Measurements from ENCODE around the gene SEMA6A. TPM values are rescaled to one million over a fixed set of nuclear protein-coding genes. Genes with fewer than 3 reads are reported as not detected.

The SEMA6A gene
- total RNA-seq, 1 experiment from 2014 or later = 18.3 TPM

- no peak for DNase-seq
- intact Hi-C loops (cut with micrococcal nuclease; ENCODE audit: unreplicated experiment) = loop anchor here (5.0 kb wide), 2 partner anchors 63 to 417 kb away; no protein-coding TSS in a partner anchor
- Histone ChIP-seq H3K4me1 (no peaks in the 10 kb centered on the region; the same call in 1 of the 2 replicates), H3K9me3 (no peaks in the 10 kb centered on the region), H3K4me3 (ENCODE audit: low read depth, low read length) (no peak overlapping the region), H3K27me3 (replicated peaks; ENCODE audit: control insufficient read depth, insufficient read depth, low read length) (no peaks in the 10 kb centered on the region), H3K36me3 (ENCODE audit: control insufficient read depth, insufficient read depth, low read length) (no peaks in the 10 kb centered on the region)
- H3K9me3 Mint-ChIP-seq (ENCODE audit: unreplicated experiment) = no peaks in the 10 kb centered on the region
- no TSS peak for BruUV-seq (replicated peaks)
- no peak overlapping the region for H3K27ac Mint-ChIP-seq (ENCODE audit: unreplicated experiment)
- TF ChIP-seq CTCF (IDR thresholded peaks at IDR 0.05; ENCODE audit: insufficient read depth in 1 of 2, low read depth in 1 of 2, low read length in 1 of 2, severe bottlenecking in 1 of 2, unreplicated experiment in 1 of 2) = no peak
- POLR2A ChIA-PET = no interaction called here
- no peaks in the 10 kb centered on the region for H3K4me1 Mint-ChIP-seq (ENCODE audit: low read depth, unreplicated experiment)
- no peaks in the 10 kb centered on the region for H3K27me3 Mint-ChIP-seq (ENCODE audit: insufficient read depth, unreplicated experiment)
- no peaks in the 10 kb centered on the region for H3K36me3 Mint-ChIP-seq (ENCODE audit: insufficient read depth, unreplicated experiment)
- CTCF ChIA-PET = no interaction called here
- no peak overlapping the region for H3K4me3 Mint-ChIP-seq (ENCODE audit: unreplicated experiment)
Measured at GRCh38 chr5:116554764-116555163, 19.9 kb downstream of the SEMA6A start.

- no peaks in the 10 kb centered on the region for H3K27me3 Mint-ChIP-seq (ENCODE audit: insufficient read depth, unreplicated experiment)
- intact Hi-C loops (cut with micrococcal nuclease; ENCODE audit: unreplicated experiment) = no loop called here
- H3K4me1 ChIP-seq = no peaks in the 10 kb centered on the region; the same call in 1 of the 2 replicates
- H3K4me3 ChIP-seq (ENCODE audit: low read depth, low read length) = no peak overlapping the region
- no peaks in the 10 kb centered on the region for H3K36me3 ChIP-seq (ENCODE audit: control insufficient read depth, insufficient read depth, low read length)
- no TSS peak for BruUV-seq (replicated peaks)
- no peak for DNase-seq
- no peaks in the 10 kb centered on the region for H3K27me3 ChIP-seq (replicated peaks; ENCODE audit: control insufficient read depth, insufficient read depth, low read length)
- no peak for TF ChIP-seq CTCF (IDR thresholded peaks at IDR 0.05; ENCODE audit: insufficient read depth in 1 of 2, low read depth in 1 of 2, low read length in 1 of 2, severe bottlenecking in 1 of 2, unreplicated experiment in 1 of 2)
- H3K36me3 Mint-ChIP-seq (ENCODE audit: insufficient read depth, unreplicated experiment) = peaks cover under 1% of the 10 kb centered on the region
- no peaks in the 10 kb centered on the region for H3K9me3 ChIP-seq
- H3K27ac Mint-ChIP-seq (ENCODE audit: unreplicated experiment) = no peak overlapping the region
- H3K4me3 Mint-ChIP-seq (ENCODE audit: unreplicated experiment) = no peak overlapping the region
- H3K4me1 Mint-ChIP-seq (ENCODE audit: low read depth, unreplicated experiment) = no peaks in the 10 kb centered on the region
- ChIA-PET CTCF (no interaction called here), POLR2A (no interaction called here)
- H3K9me3 Mint-ChIP-seq (ENCODE audit: unreplicated experiment) = no peaks in the 10 kb centered on the region
Measured at GRCh38 chr5:116553366-116553765, 21.3 kb downstream of the SEMA6A start.

- H3K27me3 Mint-ChIP-seq (ENCODE audit: insufficient read depth, unreplicated experiment) = no peaks in the 10 kb centered on the region
- BruUV-seq (replicated peaks) = no TSS peak
- intact Hi-C loops (cut with micrococcal nuclease; ENCODE audit: unreplicated experiment) = no loop called here
- no peaks in the 10 kb centered on the region for H3K27me3 ChIP-seq (replicated peaks; ENCODE audit: control insufficient read depth, insufficient read depth, low read length)
- no peak overlapping the region for H3K4me3 Mint-ChIP-seq (ENCODE audit: unreplicated experiment)
- H3K4me1 ChIP-seq = peaks cover 25% of the 10 kb centered on the region
- POLR2A ChIA-PET = no interaction called here
- no peak overlapping the region for H3K27ac Mint-ChIP-seq (ENCODE audit: unreplicated experiment)
- H3K36me3 Mint-ChIP-seq (ENCODE audit: insufficient read depth, unreplicated experiment) = peaks cover 17% of the 10 kb centered on the region
- no peak for DNase-seq
- H3K9me3 Mint-ChIP-seq (ENCODE audit: unreplicated experiment) = no peaks in the 10 kb centered on the region
- CTCF ChIA-PET = no interaction called here
- H3K4me3 ChIP-seq (ENCODE audit: low read depth, low read length) = no peak overlapping the region
- peaks cover 20% of the 10 kb centered on the region for H3K9me3 ChIP-seq
- no peaks in the 10 kb centered on the region for H3K36me3 ChIP-seq (ENCODE audit: control insufficient read depth, insufficient read depth, low read length)
- H3K4me1 Mint-ChIP-seq (ENCODE audit: low read depth, unreplicated experiment) = peaks cover 9% of the 10 kb centered on the region
- TF ChIP-seq CTCF (IDR thresholded peaks at IDR 0.05; ENCODE audit: insufficient read depth in 1 of 2, low read depth in 1 of 2, low read length in 1 of 2, severe bottlenecking in 1 of 2, unreplicated experiment in 1 of 2) = no peak
Measured at GRCh38 chr5:116550082-116550481, 24.5 kb downstream of the SEMA6A start.
